HG03196 (cell line): Measurements from ENCODE around the gene RPL12.

Experiments used
- ATAC-seq: cut with Tn5 transposase; IDR thresholded peaks from one replicate; pipeline ENCODE4 v1.9.1; 2021; ENCODE audit not compliant: unreplicated experiment

The RPL12 gene

GRCh38 chr9:127444283-127444920, 6.8 kb downstream of the RPL12 start:
- ATAC-seq = no peak

- no peak for ATAC-seq
These were observed 12.8 kb downstream of the RPL12 start for GRCh38 chr9:127438394-127438793.

GRCh38 chr9:127437497-127438264, 13.5 kb downstream of the RPL12 start:
- ATAC-seq = no peak

DNA sequence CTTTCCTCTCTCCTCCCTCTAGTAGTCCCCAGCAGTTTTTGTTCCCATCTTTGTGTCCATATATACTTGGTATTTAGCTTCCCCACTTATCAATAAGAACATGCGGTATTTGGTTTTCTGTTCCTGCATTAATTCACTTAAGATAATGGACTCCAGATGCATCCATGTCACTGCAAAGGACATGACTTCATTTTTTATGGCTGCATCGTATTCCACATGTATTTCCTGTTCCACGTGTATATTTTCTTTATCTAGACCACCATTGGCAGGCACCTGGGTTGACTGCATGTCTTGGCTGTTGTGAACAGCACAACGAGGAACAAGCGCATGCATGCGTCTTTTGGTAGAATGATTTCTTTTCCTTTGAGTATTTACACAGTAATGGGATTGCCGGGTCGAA, 20.8 kb downstream of the RPL12 start:
- ATAC-seq = no peak

DNA sequence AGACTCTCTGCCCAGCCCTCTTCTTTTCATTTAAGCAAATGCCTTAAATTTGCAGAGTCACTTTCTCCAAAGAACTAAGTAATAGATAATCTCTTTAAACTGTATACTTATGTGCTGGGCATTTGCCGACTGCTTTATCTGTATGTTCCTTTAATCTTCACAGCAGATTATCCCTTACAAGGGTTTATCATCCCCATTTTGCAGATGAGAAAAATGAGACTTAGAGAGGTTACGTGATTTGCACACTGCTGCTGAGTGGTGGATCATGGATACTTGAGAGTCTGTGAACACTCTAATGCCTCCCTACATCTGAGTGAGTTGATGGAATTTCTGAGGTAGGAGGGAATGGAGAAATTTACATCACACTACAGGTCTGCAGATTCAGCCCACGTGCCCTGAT, 22.9 kb downstream of the RPL12 start:
- ATAC-seq = no peak

GRCh38 chr9:127426756-127427155, 24.4 kb downstream of the RPL12 start:
- no peak for ATAC-seq

DNA sequence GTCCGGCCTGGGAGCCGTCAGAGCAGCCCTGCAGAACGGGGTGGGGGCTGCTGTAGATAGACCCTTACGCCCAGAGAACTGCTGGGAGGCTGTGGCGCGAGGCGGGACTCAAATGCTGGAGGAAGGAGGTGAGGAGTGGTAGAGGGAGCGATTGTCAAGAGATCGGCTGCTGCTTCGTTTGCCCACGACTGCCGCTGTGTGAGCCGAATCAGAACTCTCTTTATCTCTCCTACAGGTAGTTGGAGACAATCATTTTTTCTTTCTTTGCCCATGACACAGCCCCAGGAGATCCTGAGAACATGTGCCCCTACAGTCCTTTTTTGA, 26.6 kb downstream of the RPL12 start:
- ATAC-seq = peak; percentile 19

GRCh38 chr9:127423934-127424675, 27.1 kb downstream of the RPL12 start, which contains the start of gene ZNF79:
TSS of gene ZNF79 (plus strand) at chr9:127424382. CDS start at chr9:127424788, 406 bp downstream.
- ATAC-seq = peak; percentile 79

- ATAC-seq = no peak
These were observed 27.7 kb downstream of the RPL12 start for GRCh38 chr9:127423476-127423933.

GRCh38 chr9:127422787-127423186, 28.4 kb downstream of the RPL12 start:
- no peak for ATAC-seq

- ATAC-seq = no peak
These were observed 28.9 kb downstream of the RPL12 start for GRCh38 chr9:127422133-127422782.

DNA sequence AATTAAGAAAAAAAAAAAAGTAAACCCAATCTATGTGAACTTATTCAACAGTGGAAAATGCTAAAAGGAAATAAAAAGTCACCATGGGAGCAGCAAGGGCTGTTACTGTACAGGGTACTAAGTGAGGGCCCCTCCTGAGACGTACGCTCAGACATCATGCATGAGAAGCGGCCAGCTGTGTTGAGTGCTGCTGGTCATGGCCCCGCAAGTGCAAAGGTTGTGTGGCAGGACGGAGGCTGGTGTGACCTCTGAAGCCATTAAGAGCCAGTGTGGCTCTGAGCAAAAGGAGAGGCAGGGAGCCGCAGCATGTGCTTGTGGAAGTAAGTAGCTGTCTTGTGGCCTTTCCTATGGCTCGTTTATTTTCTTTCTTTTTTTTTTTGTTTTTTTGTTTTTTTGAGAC, 30.1 kb downstream of the RPL12 start:
- no peak for ATAC-seq

- ATAC-seq = no peak
These were observed 31.9 kb downstream of the RPL12 start for GRCh38 chr9:127419348-127419747.

DNA sequence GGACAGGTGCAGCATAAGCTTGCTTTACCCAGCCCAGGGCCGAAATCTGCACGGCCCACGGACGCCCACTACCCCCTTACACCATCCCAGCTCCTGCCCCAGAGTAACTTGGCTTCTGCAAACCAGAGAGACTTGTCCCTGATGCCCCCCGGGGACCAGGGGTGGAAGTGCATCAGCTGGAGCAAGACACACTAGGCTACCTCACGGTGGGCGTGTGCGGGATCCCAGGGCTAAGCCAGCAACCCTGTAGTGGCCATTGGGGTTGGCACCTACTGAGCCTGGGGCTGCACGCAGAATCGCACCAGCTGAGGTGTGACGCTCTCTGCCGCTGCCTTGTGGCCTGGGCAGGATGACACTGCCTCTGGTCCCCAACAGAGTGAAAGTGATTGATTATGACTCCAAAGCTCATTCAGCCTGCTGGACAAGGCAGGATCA, 33.2 kb downstream of the RPL12 start:
- no peak for ATAC-seq

- ATAC-seq = no peak
These were observed 33.8 kb downstream of the RPL12 start for GRCh38 chr9:127417131-127418036.

DNA sequence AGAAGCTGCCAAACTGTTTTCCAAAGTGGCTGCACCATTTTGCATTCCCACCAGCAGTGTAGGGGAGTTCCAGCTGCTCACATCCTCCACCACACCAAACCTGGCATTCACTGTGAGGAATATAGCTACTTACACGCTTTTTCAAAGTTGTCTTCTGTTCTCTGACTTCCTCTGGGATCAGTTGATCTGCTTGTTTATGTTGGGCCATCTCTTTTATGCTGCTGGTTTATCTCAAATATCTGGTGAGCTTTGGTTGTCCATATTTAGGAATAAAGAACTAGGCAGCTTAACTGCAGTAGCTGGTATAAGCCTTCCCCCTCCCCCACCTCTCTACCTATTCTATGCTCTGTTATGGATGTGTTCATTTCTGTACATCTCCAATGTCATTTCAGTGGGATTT, 35.5 kb downstream of the RPL12 start:
- ATAC-seq = no peak

DNA sequence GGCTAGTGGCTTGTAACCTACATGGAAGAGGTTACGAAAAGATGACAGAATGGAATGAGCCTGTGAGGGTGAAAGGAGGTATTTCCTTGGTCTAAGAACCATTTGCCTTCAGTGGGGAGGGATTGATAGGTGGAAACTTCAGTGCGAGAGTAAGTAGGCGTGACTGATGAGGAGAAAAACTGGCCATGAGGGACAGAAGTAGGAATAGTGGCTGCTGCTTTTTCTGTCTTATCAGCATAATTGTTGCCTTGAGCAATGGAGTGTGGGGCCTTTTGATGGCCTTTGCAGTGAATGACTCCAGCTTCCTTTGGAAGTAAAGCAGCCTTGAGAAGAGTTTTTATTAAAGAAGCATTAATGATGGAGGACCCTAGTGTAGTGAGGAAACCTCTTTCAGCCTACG, 36.1 kb downstream of the RPL12 start:
- no peak for ATAC-seq

GRCh38 chr9:127411122-127411521, 40.1 kb downstream of the RPL12 start:
- ATAC-seq = no peak

DNA sequence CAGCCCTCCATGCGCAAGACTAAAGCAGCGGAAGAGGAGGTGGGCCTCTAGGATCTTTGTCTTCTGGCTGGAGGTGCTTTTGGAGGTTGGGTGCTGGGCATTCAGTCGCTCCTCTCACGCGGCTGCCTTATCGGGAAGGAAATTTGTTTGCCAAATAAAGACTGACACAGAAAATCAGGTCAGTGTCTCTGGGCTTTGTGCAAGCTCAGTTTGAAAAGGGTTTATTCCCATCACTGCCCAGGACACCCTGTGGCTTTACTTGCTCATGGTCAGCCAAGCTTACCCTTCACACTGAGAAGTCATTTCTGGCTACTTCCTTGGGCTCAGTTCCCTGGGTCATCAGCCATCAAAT, 43.7 kb downstream of the RPL12 start:
- no peak for ATAC-seq

DNA sequence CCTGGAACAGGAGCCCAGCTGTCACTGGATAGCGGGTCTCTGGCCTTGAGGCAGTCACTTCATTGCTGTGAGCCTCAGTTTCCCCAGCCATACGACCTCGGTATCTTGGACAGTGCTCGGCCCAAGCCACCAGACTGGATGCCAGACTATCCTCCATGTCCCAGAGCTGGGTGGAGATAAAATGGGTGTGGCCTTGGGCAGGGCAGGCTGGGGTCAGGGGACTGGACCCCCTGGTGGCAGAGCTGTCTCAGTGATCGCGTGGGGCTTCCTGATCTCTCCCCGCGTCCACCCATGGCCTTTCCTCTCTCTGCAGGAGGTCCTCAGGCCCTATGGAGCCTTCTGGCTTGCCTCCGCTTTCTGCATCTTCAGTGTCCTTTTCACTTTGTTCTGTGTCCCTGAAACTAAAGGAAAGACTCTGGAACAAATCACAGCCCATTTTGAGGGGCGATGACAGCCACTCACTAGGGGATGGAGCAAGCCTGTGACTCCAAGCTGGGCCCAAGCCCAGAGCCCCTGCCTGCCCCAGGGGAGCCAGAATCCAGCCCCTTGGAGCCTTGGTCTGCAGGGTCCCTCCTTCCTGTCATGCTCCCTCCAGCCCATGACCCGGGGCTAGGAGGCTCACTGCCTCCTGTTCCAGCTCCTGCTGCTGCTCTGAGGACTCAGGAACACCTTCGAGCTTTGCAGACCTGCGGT, 44.3 kb downstream of the RPL12 start:
- ATAC-seq = no peak
